Activated CD4-positive, CD25-positive, alpha-beta regulatory T cell (primary cell): Measurements from ENCODE around the gene ARF3.
"Not testable (repeated sequence)": the region's sequence is repeated elsewhere in the genome, so short reads cannot be mapped to it uniquely, and the experiment has no call there.

Experiments
- DNase-seq, 4 experiments: peaks; one replicate each; lab custom pipeline; 2025; lab: John Stamatoyannopoulos, UW

Gene ARF3

GRCh38 chr12:48929551-48929950 lies 27.7 kb downstream of the ARF3 start:
- no peak for DNase-seq

GRCh38 chr12:48927261-48927660 lies 30.0 kb downstream of the ARF3 start:
- DNase-seq: no peak

- DNase-seq: peak; percentile 40 to 54 (median 42)
Measured at GRCh38 chr12:48925304-48926011, 31.8 kb downstream of the ARF3 start, which contains the start of gene FKBP11. TSS of gene FKBP11 (minus strand) at chr12:48925492. CDS start at chr12:48925428, 64 bp downstream.

GRCh38 chr12:48924617-48925303 lies 32.5 kb downstream of the ARF3 start:
- peak; percentile 45 to 59 (median 52) for DNase-seq

GRCh38 chr12:48923117-48923516 lies 34.2 kb downstream of the ARF3 start:
- DNase-seq: no peak

- DNase-seq: peak in 2 of 4 experiments; percentile 10 to 26
Measured at GRCh38 chr12:48917857-48918537, 39.3 kb downstream of the ARF3 start.

GRCh38 chr12:48910196-48910595 lies 47.1 kb downstream of the ARF3 start:
- DNase-seq: no peak

GRCh38 chr12:48909698-48910097 lies 47.6 kb downstream of the ARF3 start:
- not testable (repeated sequence) for DNase-seq

- no peak for DNase-seq
Measured at GRCh38 chr12:48907245-48907644, 50.0 kb downstream of the ARF3 start.

- peak; percentile 55 to 74 (median 68) for DNase-seq
Measured at GRCh38 chr12:48903982-48904411, 53.3 kb downstream of the ARF3 start.

GRCh38 chr12:48903363-48903981 lies 53.8 kb downstream of the ARF3 start:
- no peak for DNase-seq

GRCh38 chr12:48901278-48901677 lies 56.0 kb downstream of the ARF3 start:
- DNase-seq: no peak

- DNase-seq: no peak
Measured at GRCh38 chr12:48899651-48900050, 57.6 kb downstream of the ARF3 start.

- no peak for DNase-seq
Measured at GRCh38 chr12:48894271-48894670, 63.0 kb downstream of the ARF3 start.

- peak; percentile 40 to 54 (median 50) for DNase-seq
Measured at GRCh38 chr12:48890657-48891418, 66.4 kb downstream of the ARF3 start.

- DNase-seq: no peak
Measured at GRCh38 chr12:48889679-48890078, 67.6 kb downstream of the ARF3 start.
